AG09309 (cell line): ENCODE results near the gene AHDC1.
"Not testable (repeated sequence)": the region's sequence is repeated elsewhere in the genome, so short reads cannot be mapped to it uniquely, and the experiment has no call there.

Source experiments
- DNase-seq: peaks from one replicate; pipeline ENCODE4 v3.0.0-alpha.2; 2010; ENCODE audit warnings: low read depth
- H3K4me3 ChIP-seq: 2 replicates; pipeline ENCODE4 v1.5.1; 2011; ENCODE audit warnings: mild to moderate bottlenecking, low read depth, low read length, moderate library complexity; ENCODE audit not compliant: control insufficient read depth
- TF ChIP-seq, protein P1 (sequence below): IDR thresholded peaks from 2 replicates; pipeline ENCODE4 v1.5.1; 2011; ENCODE audit warnings: mild to moderate bottlenecking, low read depth, low read length, inconsistent platforms; ENCODE audit not compliant: insufficient read depth, control insufficient read depth; ENCODE audit errors: missing control alignments

The AHDC1 gene

DNA sequence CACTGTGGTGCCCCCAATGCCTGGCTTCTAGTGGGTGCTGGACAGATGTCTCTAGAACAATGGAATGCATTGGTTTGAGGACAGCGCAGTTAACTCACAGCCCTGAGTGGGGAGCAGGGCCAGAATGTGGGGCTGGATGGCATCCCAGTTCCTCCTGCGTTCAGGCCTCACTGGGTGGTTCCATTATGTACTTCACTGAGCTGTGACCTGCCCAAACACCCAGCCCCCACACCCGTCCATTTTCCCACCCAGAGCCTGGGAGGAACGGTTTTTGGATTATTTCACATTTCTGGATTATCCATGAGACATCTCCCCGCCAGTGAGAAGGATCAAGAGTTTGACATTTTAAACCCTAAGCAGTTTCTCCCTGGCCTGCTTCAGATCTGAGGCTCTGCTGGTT lies 58.7 kb downstream of the AHDC1 start:
- no peak for DNase-seq
- H3K4me3 ChIP-seq = no peak overlapping the region
- TF ChIP-seq, protein P1, sequence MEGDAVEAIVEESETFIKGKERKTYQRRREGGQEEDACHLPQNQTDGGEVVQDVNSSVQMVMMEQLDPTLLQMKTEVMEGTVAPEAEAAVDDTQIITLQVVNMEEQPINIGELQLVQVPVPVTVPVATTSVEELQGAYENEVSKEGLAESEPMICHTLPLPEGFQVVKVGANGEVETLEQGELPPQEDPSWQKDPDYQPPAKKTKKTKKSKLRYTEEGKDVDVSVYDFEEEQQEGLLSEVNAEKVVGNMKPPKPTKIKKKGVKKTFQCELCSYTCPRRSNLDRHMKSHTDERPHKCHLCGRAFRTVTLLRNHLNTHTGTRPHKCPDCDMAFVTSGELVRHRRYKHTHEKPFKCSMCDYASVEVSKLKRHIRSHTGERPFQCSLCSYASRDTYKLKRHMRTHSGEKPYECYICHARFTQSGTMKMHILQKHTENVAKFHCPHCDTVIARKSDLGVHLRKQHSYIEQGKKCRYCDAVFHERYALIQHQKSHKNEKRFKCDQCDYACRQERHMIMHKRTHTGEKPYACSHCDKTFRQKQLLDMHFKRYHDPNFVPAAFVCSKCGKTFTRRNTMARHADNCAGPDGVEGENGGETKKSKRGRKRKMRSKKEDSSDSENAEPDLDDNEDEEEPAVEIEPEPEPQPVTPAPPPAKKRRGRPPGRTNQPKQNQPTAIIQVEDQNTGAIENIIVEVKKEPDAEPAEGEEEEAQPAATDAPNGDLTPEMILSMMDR = no peak

DNA sequence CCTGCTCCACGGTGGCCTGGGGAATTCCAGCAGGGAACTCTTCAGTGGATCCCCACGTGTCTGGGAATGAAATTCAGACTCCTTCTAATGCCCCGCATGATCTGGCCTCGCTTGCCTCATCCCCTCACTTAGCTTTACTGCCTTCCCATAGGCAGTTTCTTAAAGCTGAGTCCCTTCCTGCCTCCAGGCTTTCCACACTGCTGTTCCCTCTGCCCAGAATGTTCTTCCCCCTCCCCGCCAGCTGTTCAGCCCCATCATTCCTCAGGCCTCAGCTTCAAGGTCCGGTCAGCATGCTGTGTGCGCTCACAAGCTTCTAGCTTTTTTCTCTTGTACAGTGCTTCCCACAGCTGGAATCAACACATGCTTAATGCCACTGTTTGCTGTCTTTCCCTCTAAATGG lies 59.1 kb downstream of the AHDC1 start:
- H3K4me3 ChIP-seq = no peak overlapping the region
- TF ChIP-seq, protein P1 = no peak
- no peak for DNase-seq

DNA sequence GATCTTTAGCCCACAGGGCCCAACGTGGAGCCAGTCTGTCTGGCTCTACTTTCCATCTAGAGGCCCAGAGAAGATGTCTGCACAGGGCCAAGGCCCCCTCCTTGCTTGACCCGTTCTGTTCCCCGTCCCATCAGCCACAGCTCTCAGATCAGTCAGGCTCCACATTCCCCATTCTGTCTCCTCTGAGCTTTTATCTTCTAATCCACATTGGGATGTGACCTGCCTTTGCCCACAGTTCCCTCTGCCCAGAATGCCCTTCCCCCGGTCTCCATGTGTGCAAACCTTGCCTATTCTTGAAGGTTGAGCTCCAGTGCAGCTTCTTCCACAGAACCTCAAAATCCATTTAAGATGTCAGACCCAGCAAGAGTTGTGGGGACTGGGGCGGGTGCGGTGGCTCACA lies 60.7 kb downstream of the AHDC1 start:
- DNase-seq = no peak
- TF ChIP-seq, protein P1 = no peak
- H3K4me3 ChIP-seq = no peak overlapping the region

DNA sequence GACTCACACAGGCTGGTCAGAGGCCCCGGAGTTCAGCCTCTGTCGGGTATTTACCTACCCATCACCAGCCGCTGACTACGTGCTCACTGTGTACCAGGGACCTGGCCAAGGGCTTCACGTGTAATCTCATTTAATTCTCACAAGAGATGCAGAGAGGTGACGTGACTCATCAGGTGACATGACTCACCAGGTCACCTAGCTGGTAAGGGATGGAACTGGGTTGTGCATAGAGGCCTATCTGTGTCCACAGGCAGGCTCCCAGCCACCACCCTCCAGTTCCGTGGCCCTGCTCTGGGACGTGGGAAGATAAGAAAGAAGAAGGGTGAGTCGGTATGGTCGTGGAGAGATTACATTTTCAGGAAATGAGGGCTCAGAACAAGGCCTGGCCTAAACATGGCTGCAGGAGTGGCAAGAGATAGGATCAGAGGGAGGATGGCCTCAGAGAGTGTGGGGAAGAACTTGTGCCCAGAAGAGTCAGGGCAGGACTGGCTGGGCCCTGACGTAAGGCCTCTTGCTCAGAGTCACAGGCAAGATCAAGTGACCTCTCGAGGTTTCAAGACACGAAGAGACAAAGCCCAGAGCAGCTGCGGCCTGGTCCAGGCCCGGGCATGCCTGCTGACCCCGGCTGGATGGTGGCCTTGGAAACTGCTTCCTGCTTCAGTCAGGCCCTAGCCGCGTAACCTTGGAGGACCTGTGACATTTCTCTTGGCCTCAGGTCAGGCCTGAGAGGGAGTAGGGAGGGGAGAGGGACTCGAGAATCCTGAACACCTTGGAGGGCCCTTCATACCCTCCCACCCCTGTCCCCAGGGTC lies 61.3 kb downstream of the AHDC1 start:
- TF ChIP-seq, protein P1 = no peak
- no peak for DNase-seq
- no peak overlapping the region for H3K4me3 ChIP-seq

DNA sequence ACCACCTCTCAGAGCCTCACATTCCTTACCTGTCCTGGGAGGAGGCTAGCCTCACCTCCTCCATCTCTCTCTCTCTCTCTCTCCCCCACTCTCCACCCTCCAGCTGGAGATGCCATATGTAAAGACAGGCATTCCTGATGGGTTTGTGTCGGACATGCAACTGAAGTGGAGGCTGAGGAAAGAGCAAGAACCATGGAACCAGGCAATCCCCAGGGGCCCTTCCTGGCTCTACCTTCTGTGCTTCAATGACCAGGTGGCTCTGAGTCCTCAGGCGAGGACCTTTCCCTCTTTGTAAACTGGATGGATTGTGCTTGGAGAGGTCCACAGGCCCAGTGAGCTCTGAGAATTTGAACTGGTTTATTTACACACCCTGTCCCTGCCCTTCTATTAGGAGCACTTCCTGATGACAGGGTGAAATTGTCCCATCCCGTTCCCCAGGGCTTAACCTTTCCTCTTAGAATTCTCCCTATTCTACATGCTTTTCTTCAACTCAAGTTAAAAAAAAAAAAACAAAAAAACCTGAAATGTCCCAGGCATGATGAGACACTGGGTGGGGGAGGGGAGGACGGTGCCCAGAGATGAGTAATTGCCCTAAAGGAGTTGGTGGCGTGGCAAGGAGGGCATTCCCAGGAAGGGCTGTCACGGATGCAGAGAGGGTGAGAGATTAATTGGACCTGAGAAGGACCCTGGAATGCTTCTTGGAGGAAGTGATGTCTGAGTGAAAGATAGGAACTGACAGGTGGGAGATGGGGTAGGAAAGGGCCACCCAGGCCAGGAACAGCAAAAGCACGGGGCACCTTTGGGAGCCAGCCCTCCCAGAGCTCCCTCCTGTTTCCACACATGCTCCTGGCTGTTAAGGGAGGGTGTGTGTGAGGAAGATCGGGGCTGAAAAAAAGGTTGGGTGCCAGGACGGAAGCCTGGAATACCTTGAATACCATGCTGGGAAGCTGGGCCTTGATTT lies 63.8 kb downstream of the AHDC1 start:
- TF ChIP-seq, protein P1 = no peak
- peak; percentile 70 for DNase-seq
- H3K4me3 ChIP-seq = no peak overlapping the region

DNA sequence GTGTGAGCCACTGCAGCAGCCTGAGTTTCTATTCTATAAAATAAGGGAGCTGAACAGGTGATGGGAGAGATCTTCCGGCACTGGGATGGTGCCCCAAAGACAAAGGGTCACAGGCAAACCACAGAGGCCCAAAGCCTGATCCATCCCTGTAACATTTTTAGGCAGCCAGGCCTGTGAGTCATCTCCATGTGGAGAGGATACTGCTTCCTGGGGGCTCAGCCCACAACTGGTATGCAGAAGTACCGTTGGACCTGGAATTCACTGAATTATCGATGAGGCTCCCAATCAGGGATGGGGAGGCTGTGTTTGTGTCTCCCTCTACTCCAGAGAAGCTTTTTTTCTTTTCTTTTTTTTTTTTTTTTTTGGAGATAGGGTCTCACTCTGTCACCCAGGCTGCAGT lies 65.2 kb downstream of the AHDC1 start:
- DNase-seq = no peak
- H3K4me3 ChIP-seq = no peak overlapping the region
- TF ChIP-seq, protein P1 = no peak

DNA sequence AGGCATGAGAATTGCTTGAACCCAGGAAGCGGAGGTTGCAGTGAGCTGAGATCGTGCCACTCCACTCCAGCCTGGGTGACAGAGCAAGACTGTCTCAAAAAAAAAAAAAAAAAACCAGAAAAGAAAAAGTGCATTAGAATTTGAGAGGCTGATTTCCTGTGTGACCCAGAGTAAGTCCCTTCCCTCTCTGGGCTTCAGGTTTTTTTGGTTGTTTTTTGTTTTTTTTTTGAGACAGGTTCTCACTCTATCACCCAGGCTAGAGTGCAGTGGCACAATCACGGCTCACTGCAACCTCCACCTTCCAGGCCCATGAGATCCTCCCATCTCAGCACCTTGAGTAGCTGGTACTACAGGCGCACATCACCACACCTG lies 65.7 kb downstream of the AHDC1 start:
- not testable (repeated sequence) for DNase-seq

More for the DNA sequence above, 65.7 kb downstream of the AHDC1 start:
- not testable (repeated sequence) for H3K4me3 ChIP-seq
